Breast epithelium (tissue), 4 donors: Measurements from ENCODE around the gene KRTAP4-11. TPM values are rescaled to one million over a fixed set of nuclear protein-coding genes. Genes with fewer than 3 reads are reported as not detected.
"Not testable (repeated sequence)": the region's sequence is repeated elsewhere in the genome, so short reads cannot be mapped to it uniquely, and the experiment has no call there.

Experiments used
- DNase-seq, 2 donors: peaks; one replicate each; pipeline ENCODE4 v3.0.0-alpha.2; 2019; ENCODE audit warnings: low spot score in 2 of 2
- H3K27ac ChIP-seq, 2 donors: fragments of 200-600 bp; sonication (generic) in 1 of 2; one replicate each; pipeline ENCODE4 v1.5.1; 2016 to 2019; ENCODE audit warnings: mild to moderate bottlenecking in 1 of 2
- H3K27me3 ChIP-seq, 2 donors: fragments of 200-600 bp; sonication (generic) in 1 of 2; one replicate each; pipeline versions ENCODE4 v1.5.1 to v1.6.0; 2017 to 2019; ENCODE audit warnings: control low read depth in 1 of 2, mild to moderate bottlenecking in 1 of 2
- H3K36me3 ChIP-seq: fragments of 200-600 bp; one replicate; pipeline ENCODE4 v1.5.1; 2019
- H3K4me1 ChIP-seq, 2 donors: fragments of 200-600 bp; sonication (generic); one replicate each; pipeline ENCODE4 v1.5.1; 2016 to 2019; ENCODE audit warnings: control low read depth in 1 of 2
- H3K4me3 ChIP-seq, 3 donors: fragments of 200-600 bp; sonication (generic); 1 replicate in 2 of 3; 2 replicates in 1 of 3; pipeline ENCODE4 v1.5.1; 2016 to 2019; ENCODE audit warnings: mild to moderate bottlenecking in 3 of 3, moderate library complexity in 2 of 3
- H3K9me3 ChIP-seq, 2 donors: fragments of 200-600 bp; sonication (generic) in 1 of 2; one replicate each; pipeline ENCODE4 v1.5.1; 2016 to 2019; ENCODE audit warnings: control low read depth in 1 of 2
- POLR2A ChIP-seq: fragments of 450-650 bp; IDR thresholded peaks from one replicate; pipeline ENCODE4 v1.6.1; 2016; ENCODE audit warnings: antibody characterized with exemption, mild to moderate bottlenecking, moderate library complexity
- POLR2AphosphoS5 ChIP-seq, 3 donors: sonication (generic); formaldehyde crosslinking; IDR thresholded peaks; one replicate each; pipeline ENCODE4 v1.6.1; 2017; ENCODE audit warnings: antibody characterized with exemption in 3 of 3
- intact Hi-C: fragments of 100-400 bp; cut with DNase I; formaldehyde crosslinking; loops from one replicate; pipeline ENCODE4 v1.15.1; 2023; ENCODE audit warnings: low total_unique reads
- total RNA-seq, 3 donors: library from RNA; depleted of rRNA; stranded (reverse); fragments of >200 nt; gene quantifications; one replicate each; pipeline ENCODE4 v1.1.0, GENCODE V29; 2016
- TF ChIP-seq, protein P1 (sequence below), 3 donors: fragments of 450-650 bp; IDR thresholded peaks; one replicate each; pipeline ENCODE4 v1.5.1; 2016 to 2017; ENCODE audit warnings: antibody characterized with exemption in 3 of 3, mild to moderate bottlenecking in 3 of 3, moderate library complexity in 3 of 3

KRTAP4-11 gene
- total RNA-seq, 3 donors from 2014 or later: not detected

DNA sequence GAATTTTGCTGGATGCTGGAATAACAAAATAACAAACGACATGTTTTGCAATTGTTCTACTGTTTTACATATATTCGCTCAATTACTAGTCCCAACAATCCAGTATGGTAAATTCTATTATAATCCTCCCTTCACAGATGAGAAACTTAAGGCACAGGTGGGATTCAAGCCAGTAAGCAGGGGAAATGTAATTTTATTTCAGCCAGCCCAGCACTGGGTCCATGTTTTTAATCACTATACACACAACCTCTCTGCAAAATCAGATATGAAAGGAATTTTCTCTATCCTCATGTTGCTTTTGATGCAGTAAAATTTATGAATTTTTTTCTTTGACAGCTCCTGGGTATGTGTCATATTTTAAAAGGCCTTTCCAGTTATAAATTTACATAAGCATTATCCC lies 27.1 kb upstream of the KRTAP4-11 start:
- no peak for DNase-seq
- no peaks in the 10 kb centered on the region for H3K4me1 ChIP-seq
- H3K27ac ChIP-seq: no peak overlapping the region
- no peak overlapping the region for H3K4me3 ChIP-seq
- intact Hi-C loops: no loop called here
- TF ChIP-seq, protein P1, sequence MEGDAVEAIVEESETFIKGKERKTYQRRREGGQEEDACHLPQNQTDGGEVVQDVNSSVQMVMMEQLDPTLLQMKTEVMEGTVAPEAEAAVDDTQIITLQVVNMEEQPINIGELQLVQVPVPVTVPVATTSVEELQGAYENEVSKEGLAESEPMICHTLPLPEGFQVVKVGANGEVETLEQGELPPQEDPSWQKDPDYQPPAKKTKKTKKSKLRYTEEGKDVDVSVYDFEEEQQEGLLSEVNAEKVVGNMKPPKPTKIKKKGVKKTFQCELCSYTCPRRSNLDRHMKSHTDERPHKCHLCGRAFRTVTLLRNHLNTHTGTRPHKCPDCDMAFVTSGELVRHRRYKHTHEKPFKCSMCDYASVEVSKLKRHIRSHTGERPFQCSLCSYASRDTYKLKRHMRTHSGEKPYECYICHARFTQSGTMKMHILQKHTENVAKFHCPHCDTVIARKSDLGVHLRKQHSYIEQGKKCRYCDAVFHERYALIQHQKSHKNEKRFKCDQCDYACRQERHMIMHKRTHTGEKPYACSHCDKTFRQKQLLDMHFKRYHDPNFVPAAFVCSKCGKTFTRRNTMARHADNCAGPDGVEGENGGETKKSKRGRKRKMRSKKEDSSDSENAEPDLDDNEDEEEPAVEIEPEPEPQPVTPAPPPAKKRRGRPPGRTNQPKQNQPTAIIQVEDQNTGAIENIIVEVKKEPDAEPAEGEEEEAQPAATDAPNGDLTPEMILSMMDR (IDR thresholded peaks at IDR 0.05): no peak
- TF ChIP-seq POLR2A (no peak), POLR2AphosphoS5 (IDR thresholded peaks at IDR 0.05) (no peak)
- H3K9me3 ChIP-seq: peaks cover 8 to 16% of the 10 kb centered on the region in 2 donors
- no peaks in the 10 kb centered on the region for H3K36me3 ChIP-seq
- no peaks in the 10 kb centered on the region for H3K27me3 ChIP-seq

DNA sequence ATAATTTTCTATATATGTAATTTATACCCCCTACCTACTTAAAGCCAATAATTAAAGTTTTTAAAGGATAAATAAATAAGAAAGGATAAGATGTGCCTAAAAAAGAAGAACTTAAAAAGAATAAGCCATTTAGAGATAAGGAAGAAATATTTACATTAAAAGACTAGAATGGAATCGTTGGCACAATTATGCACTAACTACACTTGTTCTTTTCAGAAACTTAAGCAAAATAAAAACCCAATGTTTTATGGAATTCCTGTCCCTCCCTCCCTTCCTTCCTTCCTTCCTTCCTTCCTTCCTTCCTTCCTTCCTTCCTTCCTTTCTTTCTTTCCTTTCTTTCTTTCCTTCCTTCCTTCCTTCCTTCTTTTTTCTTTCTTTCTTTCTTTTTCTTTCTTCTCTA lies 26.7 kb upstream of the KRTAP4-11 start:
- Histone ChIP-seq H3K9me3 (peaks cover 8 to 20% of the 10 kb centered on the region in 2 donors), H3K27me3 (no peaks in the 10 kb centered on the region), H3K27ac (no peak overlapping the region), H3K36me3 (no peaks in the 10 kb centered on the region), H3K4me1 (no peaks in the 10 kb centered on the region), H3K4me3 (no peak overlapping the region)
- intact Hi-C loops: no loop called here
- no peak for DNase-seq
- no peak for TF ChIP-seq POLR2AphosphoS5 (IDR thresholded peaks at IDR 0.05)
- TF ChIP-seq POLR2A: no peak
- TF ChIP-seq, protein P1 (IDR thresholded peaks at IDR 0.05): no peak

DNA sequence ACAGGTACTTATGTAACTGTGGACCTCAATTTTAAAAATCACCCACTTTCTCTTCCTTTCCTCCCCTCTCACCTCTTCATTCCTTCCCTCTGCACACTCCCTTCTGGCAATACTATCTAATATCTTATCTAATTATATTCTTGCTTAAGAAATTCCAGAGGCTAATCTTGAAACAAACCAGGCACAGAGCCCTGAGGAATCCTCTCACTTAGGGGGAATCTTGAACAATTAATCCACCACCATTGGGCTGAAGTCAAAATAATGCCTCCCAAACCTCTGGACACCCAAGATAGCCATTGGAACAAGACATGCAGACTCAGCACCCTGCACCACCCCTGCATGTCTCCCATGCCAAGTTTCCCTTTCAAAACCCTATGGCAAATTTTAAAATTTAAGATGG lies 23.2 kb upstream of the KRTAP4-11 start:
- intact Hi-C loops: no loop called here
- no peaks in the 10 kb centered on the region for H3K27me3 ChIP-seq
- TF ChIP-seq POLR2AphosphoS5 (IDR thresholded peaks at IDR 0.05) (no peak), POLR2A (no peak)
- TF ChIP-seq, protein P1 (IDR thresholded peaks at IDR 0.05): no peak
- H3K9me3 ChIP-seq: peaks cover 8 to 22% of the 10 kb centered on the region in 2 donors
- no peak overlapping the region for H3K27ac ChIP-seq
- H3K36me3 ChIP-seq: no peaks in the 10 kb centered on the region
- DNase-seq: no peak
- H3K4me3 ChIP-seq: no peak overlapping the region
- no peaks in the 10 kb centered on the region for H3K4me1 ChIP-seq

DNA sequence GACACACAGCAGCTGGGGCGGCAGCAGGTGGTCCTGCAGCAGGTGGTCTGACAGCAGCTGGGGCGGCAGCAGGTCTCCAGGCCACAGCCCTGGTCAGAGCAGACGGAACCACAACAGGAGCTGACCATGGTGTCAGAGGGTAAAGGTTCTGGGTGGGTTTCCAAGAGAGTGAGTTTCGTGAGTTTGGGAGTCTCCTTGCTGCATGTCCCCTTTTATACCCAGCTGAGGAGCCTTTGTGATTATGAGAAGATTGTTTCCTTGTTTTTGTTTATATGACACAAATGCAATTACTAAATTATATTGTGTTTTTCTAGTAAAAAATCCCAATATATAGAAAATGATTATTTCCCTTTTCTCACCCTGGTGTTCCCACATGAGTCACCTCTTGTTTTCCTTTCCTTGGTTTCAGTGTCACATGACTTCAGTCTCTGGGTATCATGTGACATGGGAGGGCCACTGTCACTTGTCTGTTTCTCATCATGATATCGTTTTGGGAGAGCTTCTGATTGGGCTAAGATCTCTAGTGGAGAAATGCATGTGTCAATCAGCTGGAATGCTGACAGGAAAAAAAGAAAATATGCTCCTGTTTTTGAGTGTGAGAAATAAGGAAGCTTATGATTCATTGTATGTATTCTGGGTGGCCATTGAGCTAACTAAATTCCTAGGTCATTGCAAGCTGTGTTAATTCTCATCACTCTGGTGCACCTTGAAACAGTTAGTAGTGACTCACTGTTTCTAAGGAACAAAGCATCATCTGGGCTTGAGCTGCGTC lies 22.4 kb upstream of the KRTAP4-11 start, which contains the start of gene KRTAP4-6:
TSS of gene KRTAP4-6 (minus strand) at position 185 of the 772 bp plus-strand sequence. CDS start at position 128, 57 bp downstream.
- H3K27ac ChIP-seq: no peak within 1 kb of the TSS
- TF ChIP-seq POLR2AphosphoS5 (IDR thresholded peaks at IDR 0.05): no peak
- no peak for TF ChIP-seq POLR2A
- TF ChIP-seq, protein P1 (IDR thresholded peaks at IDR 0.05): no peak
- no peaks in the 10 kb centered on the region for H3K27me3 ChIP-seq
- H3K36me3 ChIP-seq: no peaks in the 10 kb centered on the region
- H3K4me3 ChIP-seq: no peak within 1 kb of the TSS
- peaks cover 8 to 22% of the 10 kb centered on the region in 2 donors for H3K9me3 ChIP-seq
- DNase-seq: no peak
- no peaks in the 10 kb centered on the region for H3K4me1 ChIP-seq
- intact Hi-C loops: no loop called here

DNA sequence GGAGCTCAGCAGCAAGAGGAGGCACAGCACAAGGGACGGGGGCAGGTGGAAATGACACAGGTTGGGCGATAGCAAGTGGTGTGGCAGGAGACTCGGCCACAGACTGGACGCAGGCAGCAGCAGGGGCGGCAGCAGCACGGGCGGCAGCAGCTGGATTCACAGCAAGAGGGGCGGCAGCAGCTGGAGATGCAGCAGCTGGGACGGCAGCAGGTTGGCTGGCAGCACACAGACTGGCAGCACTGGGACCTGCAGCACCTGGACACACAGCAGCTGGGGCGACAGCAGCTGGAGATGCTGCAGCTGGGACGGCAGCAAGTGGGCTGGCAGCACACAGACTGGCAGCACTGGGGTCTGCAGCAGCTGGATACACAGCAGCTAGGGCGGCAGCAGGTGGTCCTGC lies 21.7 kb upstream of the KRTAP4-11 start:
- H3K27ac ChIP-seq, DNase-seq, H3K36me3 ChIP-seq, H3K4me3 ChIP-seq, H3K4me1 ChIP-seq, intact Hi-C loops, H3K27me3 ChIP-seq: not testable (repeated sequence)
- peaks cover 8 to 22% of the 10 kb centered on the region in 2 donors for H3K9me3 ChIP-seq
